Measurements from ENCODE around the gene DIPK2B. TPM values are rescaled to one million over a fixed set of nuclear protein-coding genes. Genes with fewer than 3 reads are reported as not detected.

Gene DIPK2B
- total RNA-seq, 6 donors from 2014 or later, result 3.3 to 31.9 (median 8.6) TPM

DNA sequence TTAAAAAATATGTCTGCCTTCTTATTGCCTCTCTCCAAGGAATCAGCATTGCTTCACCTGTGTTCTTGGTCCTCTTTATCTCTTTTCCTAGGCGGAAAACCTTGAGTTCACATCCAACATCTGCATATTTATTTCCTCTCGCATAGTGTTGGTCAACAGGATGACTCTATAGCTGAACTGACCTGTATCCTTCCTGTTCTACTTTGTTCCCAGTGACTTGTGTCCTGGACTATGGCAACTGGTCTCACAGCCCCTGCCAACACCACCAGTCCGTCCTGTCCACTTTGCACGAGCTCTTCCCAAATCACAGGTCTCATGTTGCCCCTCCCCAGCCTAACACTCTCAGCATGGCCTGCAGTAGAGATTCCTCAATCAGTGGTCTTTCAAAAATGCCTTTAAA lies 2.0 kb downstream of the DIPK2B start:
- no peaks in the 10 kb centered on the region for H3K36me3 ChIP-seq
- no peaks in the 10 kb centered on the region for H3K27me3 ChIP-seq
- H3K4me3 ChIP-seq, result no peak overlapping the region
- no peaks in the 10 kb centered on the region for H3K4me1 ChIP-seq
- WGBS, 2 donors, result 64 to 79% methylated on average over 4 of the region's 4 CpGs
- no peak for TF ChIP-seq POLR2A (IDR thresholded peaks at IDR 0.05)
- TF ChIP-seq POLR2AphosphoS5 (IDR thresholded peaks at IDR 0.05), result peak in 1 of 2 donors; percentile 25
- no peak for TF ChIP-seq EP300 (IDR thresholded peaks at IDR 0.05)
- TF ChIP-seq, protein P1, sequence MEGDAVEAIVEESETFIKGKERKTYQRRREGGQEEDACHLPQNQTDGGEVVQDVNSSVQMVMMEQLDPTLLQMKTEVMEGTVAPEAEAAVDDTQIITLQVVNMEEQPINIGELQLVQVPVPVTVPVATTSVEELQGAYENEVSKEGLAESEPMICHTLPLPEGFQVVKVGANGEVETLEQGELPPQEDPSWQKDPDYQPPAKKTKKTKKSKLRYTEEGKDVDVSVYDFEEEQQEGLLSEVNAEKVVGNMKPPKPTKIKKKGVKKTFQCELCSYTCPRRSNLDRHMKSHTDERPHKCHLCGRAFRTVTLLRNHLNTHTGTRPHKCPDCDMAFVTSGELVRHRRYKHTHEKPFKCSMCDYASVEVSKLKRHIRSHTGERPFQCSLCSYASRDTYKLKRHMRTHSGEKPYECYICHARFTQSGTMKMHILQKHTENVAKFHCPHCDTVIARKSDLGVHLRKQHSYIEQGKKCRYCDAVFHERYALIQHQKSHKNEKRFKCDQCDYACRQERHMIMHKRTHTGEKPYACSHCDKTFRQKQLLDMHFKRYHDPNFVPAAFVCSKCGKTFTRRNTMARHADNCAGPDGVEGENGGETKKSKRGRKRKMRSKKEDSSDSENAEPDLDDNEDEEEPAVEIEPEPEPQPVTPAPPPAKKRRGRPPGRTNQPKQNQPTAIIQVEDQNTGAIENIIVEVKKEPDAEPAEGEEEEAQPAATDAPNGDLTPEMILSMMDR (IDR thresholded peaks at IDR 0.05), result no peak
- no peak for DNase-seq
- H3K27ac ChIP-seq, result peak overlapping the region in 2 of 4 donors; percentile 11 to 54
- no peaks in the 10 kb centered on the region for H3K9me3 ChIP-seq
- ATAC-seq (ENCODE audit: low FRiP score in 2 of 2), result no peak

DNA sequence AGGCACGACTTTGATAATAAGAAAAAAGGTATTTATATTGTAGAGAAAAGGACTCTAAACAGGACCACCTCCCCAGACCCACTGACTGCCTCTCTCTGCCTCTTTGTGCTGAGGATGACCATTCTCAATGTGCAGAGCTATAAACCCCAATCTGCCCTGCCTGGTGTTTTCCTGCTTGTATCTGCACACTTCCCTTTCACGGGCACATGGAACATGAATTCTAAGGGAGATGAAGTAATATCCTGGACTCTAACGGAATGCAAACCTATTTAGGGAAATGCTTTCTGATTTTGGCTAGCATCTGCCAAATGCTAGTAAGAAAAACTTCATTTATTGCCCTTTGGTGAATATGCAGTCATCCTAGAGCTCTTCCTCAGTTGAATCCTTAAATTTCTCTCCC lies 2.4 kb downstream of the DIPK2B start:
- TF ChIP-seq, protein P1 (IDR thresholded peaks at IDR 0.05), result no peak
- TF ChIP-seq EP300 (IDR thresholded peaks at IDR 0.05) (no peak), POLR2AphosphoS5 (IDR thresholded peaks at IDR 0.05) (no peak)
- no peaks in the 10 kb centered on the region for H3K9me3 ChIP-seq
- ATAC-seq (ENCODE audit: low FRiP score in 2 of 2), result no peak
- WGBS, 2 donors, result 31 to 40% methylated on average over 3 of the region's 3 CpGs
- no peak for DNase-seq
- H3K36me3 ChIP-seq, result no peaks in the 10 kb centered on the region
- peak overlapping the region in 2 of 4 donors; percentile 11 to 54 for H3K27ac ChIP-seq
- no peaks in the 10 kb centered on the region for H3K27me3 ChIP-seq
- no peak overlapping the region for H3K4me3 ChIP-seq
- no peaks in the 10 kb centered on the region for H3K4me1 ChIP-seq

DNA sequence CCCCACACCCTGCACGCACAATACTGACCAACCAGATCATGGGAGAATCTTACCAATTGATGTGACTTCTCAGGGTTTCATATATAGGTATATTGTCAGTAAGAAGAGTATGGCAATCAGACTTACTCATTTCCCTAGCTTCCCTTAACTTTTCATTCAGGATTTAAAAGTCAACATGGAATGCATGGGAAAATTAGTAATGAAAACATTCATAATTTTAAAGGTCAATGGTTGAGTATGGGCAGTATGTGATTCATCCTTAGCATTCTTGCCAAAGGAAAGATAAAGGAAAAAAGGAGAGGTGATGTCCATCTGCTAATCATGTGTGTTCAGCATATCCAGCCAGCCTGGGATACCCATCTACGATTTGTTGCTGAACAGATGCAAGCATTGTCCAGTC lies 4.0 kb downstream of the DIPK2B start:
- WGBS, 2 donors, result 82 to 100% methylated on average over 1 to 2 of the region's 2 CpGs

DNA sequence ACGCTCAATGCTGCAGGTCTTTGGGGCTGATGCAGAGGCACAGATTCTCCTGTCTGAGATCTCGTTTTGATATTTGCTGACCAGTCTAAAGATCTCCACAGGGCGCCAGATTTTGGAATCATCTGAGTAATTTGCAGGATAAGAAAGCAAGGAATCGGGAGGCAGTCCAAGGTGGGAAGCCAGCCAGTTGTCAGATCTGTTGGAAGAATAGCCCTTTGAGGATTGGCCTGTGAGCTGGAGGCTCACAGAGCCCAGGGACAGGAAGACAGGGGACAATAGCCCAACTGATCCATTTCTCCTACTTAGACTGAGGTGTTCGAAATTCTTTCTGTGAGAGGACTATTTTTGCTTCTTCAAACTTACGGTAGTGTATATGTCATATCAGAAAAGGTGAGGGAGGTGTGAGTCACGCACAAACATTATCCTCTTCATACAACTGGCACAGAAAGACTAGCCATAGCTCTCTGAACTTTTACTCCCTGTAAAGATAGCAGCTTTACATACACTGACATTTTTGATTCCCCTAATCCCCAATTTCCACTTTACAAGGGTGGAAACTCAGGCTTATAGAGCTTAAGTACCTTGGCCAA lies 8.8 kb downstream of the DIPK2B start:
- no peak overlapping the region for H3K4me3 ChIP-seq
- ATAC-seq (ENCODE audit: low FRiP score in 2 of 2), result no peak
- TF ChIP-seq, protein P1 (IDR thresholded peaks at IDR 0.05), result no peak
- TF ChIP-seq EP300 (IDR thresholded peaks at IDR 0.05), result no peak
- no peak for TF ChIP-seq POLR2A (IDR thresholded peaks at IDR 0.05)
- TF ChIP-seq POLR2AphosphoS5 (IDR thresholded peaks at IDR 0.05), result no peak
- no peak for DNase-seq
- H3K27ac ChIP-seq, result peak overlapping the region in 1 of 4 donors; percentile 18
- WGBS, 2 donors, result 65 to 67% methylated on average over 7 of the region's 7 CpGs
- no peaks in the 10 kb centered on the region for H3K27me3 ChIP-seq
- no peaks in the 10 kb centered on the region for H3K36me3 ChIP-seq
- H3K9me3 ChIP-seq, result no peaks in the 10 kb centered on the region
- peaks cover 0 to 12% (median under 1%) of the 10 kb centered on the region in 4 donors for H3K4me1 ChIP-seq

More for the DNA sequence above, 4.0 kb downstream of the DIPK2B start:
- Histone ChIP-seq H3K27me3 (no peaks in the 10 kb centered on the region), H3K36me3 (no peaks in the 10 kb centered on the region), H3K27ac (no peak overlapping the region), H3K9me3 (no peaks in the 10 kb centered on the region), H3K4me3 (no peak overlapping the region), H3K4me1 (no peaks in the 10 kb centered on the region)
- ATAC-seq (ENCODE audit: low FRiP score in 2 of 2), result no peak
- TF ChIP-seq, protein P1 (IDR thresholded peaks at IDR 0.05), result no peak
- TF ChIP-seq POLR2A (IDR thresholded peaks at IDR 0.05) (no peak), EP300 (IDR thresholded peaks at IDR 0.05) (no peak), POLR2AphosphoS5 (IDR thresholded peaks at IDR 0.05) (no peak)
- no peak for DNase-seq

DNA sequence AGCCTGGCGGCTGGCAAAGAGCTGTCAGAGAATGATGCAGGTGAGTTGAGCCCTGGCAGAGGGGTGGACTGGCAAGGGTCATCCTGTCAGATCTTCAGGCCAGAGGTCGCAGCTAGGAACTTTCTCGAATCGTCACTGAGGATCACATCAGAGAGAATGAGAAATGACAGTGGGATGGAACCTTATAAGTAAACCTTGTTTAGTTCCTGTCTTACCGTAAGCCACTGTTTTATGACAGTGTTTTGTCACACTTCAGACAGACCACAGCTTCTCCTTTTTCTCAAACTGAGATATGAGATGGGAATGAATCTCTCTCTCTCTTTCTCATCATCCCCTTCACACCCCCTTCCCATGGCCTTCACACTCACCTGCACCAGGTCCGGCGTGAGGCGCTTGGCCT lies 9.3 kb downstream of the DIPK2B start:
- Histone ChIP-seq H3K4me3 (no peak overlapping the region), H3K9me3 (no peaks in the 10 kb centered on the region), H3K27me3 (no peaks in the 10 kb centered on the region), H3K36me3 (no peaks in the 10 kb centered on the region), H3K4me1 (peaks cover 0 to 15% (median 1%) of the 10 kb centered on the region in 4 donors), H3K27ac (no peak overlapping the region)
- peak in 1 of 2 donors; percentile 13 for DNase-seq
- no peak for TF ChIP-seq EP300 (IDR thresholded peaks at IDR 0.05)
- TF ChIP-seq POLR2A (IDR thresholded peaks at IDR 0.05), result no peak
- no peak for TF ChIP-seq POLR2AphosphoS5 (IDR thresholded peaks at IDR 0.05)
- TF ChIP-seq, protein P1 (IDR thresholded peaks at IDR 0.05), result no peak
- ATAC-seq (ENCODE audit: low FRiP score in 2 of 2), result no peak
- 64 to 74% methylated on average over 8 of the region's 8 CpGs for WGBS, 2 donors

Measured in upper lobe of left lung (tissue), 6 donors.